ENCODE measurements around the gene SNUPN. TPM values are rescaled to one million over a fixed set of nuclear protein-coding genes. Genes with fewer than 3 reads are reported as not detected.

Gene SNUPN
- polyA plus RNA-seq, 1 donor (not counting 4 experiments of a cell fraction or from before 2014, with no cell fraction given) = 24.9 TPM

- Histone ChIP-seq H3K4me1 (ENCODE audit: control insufficient read depth, extremely low read depth, insufficient read depth, low read length) (no peaks in the 10 kb centered on the region), H3K79me2 (ENCODE audit: control insufficient read depth, insufficient read depth, low read length) (peaks cover 55% of the 10 kb centered on the region), H3K36me3 (ENCODE audit: control insufficient read depth in 2 of 2, extremely low read depth in 1 of 2, insufficient read depth in 2 of 2, low read length in 2 of 2) (no peaks in the 10 kb centered on the region), H3K27me3 (ENCODE audit: control insufficient read depth, extremely low read depth, insufficient read depth, low read length) (no peaks in the 10 kb centered on the region), H3K4me2 (ENCODE audit: control insufficient read depth, extremely low read depth, insufficient read depth, low read depth, low read length) (no peak overlapping the region), H3K9me3 (ENCODE audit: control insufficient read depth, low read depth, low read length) (no peaks in the 10 kb centered on the region), H3K4me3 (ENCODE audit: control insufficient read depth in 2 of 3, extremely low read depth in 1 of 3, insufficient read depth in 2 of 3, low read depth in 1 of 3, low read length in 3 of 3) (no peak overlapping the region), H3K9ac (ENCODE audit: control insufficient read depth, extremely low read depth, insufficient read depth, low read length) (no peak overlapping the region), H2AFZ (ENCODE audit: control insufficient read depth, low read length) (no peak overlapping the region), H4K20me1 (ENCODE audit: control insufficient read depth, extremely low read depth, insufficient read depth, low read length) (no peaks in the 10 kb centered on the region), H3K9me1 (ENCODE audit: control insufficient read depth, extremely low read depth, insufficient read depth, low read length) (no peaks in the 10 kb centered on the region), H3K27ac (ENCODE audit: control insufficient read depth, insufficient read depth, low read length) (no peak overlapping the region)
- TF ChIP-seq EZH2 (IDR thresholded peaks at IDR 0.05; ENCODE audit: low read length) (no peak), CTCF (optimal IDR thresholded peaks at IDR 0.05 in 1 of 3, IDR thresholded peaks at IDR 0.05 in 1 of 3, conservative IDR thresholded peaks at IDR 0.05 in 1 of 3; ENCODE audit: extremely low read depth in 1 of 3, insufficient read depth in 2 of 3, low read length in 3 of 3) (no peak)
- no peak for DNase-seq (ENCODE audit: low read depth, low spot score)
- FAIRE-seq = no peak
- dilution Hi-C loops (cut with MboI; ENCODE audit: extremely low pct_ligation_motif_present, low sequenced_read_pairs) = no loop called here
Measured at GRCh38 chr15:75551091-75551490, 74.4 kb downstream of the SNUPN start.

Other genes starting within 250 kb of the SNUPN start
- gene SIN3A, start 174.0 kb downstream of the SNUPN start, polyA plus RNA-seq = 12.4 to 26.1 TPM (median 19.4 TPM) in 3 replicates
- gene PTPN9, start 46.4 kb downstream of the SNUPN start, polyA plus RNA-seq = 32.8 to 45.9 TPM (median 34.7 TPM) in 3 replicates
- 58.1 to 90.0 TPM (median 70.4 TPM) in 3 replicates for gene IMP3, start 14.5 kb upstream of the SNUPN start, polyA plus RNA-seq
- gene SNX33, start 22.2 kb upstream of the SNUPN start, polyA plus RNA-seq = 21.7 to 32.5 TPM (median 27.0 TPM) in 3 replicates
- 0.67 to 1.9 TPM (median 1.7 TPM) in 3 replicates for gene CSPG4, start 87.1 kb upstream of the SNUPN start, polyA plus RNA-seq
- gene UBE2Q2, start 217.7 kb upstream of the SNUPN start, polyA plus RNA-seq = 22.7 to 33.9 TPM (median 25.0 TPM) in 3 replicates